Hepatocyte (in vitro differentiated cells): Measurements from ENCODE around the gene P4HA1. TPM values are rescaled to one million over a fixed set of nuclear protein-coding genes. Genes with fewer than 3 reads are reported as not detected.
A peak's percentile ranks its signal among the peaks of the same experiment; 100 is the strongest.
"Not testable (repeated sequence)": the region's sequence is repeated elsewhere in the genome, so short reads cannot be mapped to it uniquely, and the experiment has no call there.

Experiments
- DNase-seq: peaks from one replicate; pipeline ENCODE4 v3.0.0-alpha.2; 2016; ENCODE audit warnings: low spot score
- H2AFZ ChIP-seq: fragments of 200-600 bp; sonication (generic); 2 replicates; pipeline ENCODE4 v1.6.0; 2016; ENCODE audit warnings: antibody characterized with exemption, mild to moderate bottlenecking
- H3K27ac ChIP-seq: fragments of 200-600 bp; sonication (generic); 2 replicates; pipeline ENCODE4 v1.5.1; 2016; ENCODE audit warnings: mild to moderate bottlenecking
- H3K27me3 ChIP-seq: fragments of 200-600 bp; sonication (generic); 2 replicates; pipeline ENCODE4 v1.6.1; 2016
- H3K36me3 ChIP-seq: fragments of 200-600 bp; sonication (generic); replicated peaks from 2 replicates; pipeline ENCODE4 v1.5.1; 2016; ENCODE audit warnings: low read depth; ENCODE audit not compliant: insufficient read depth
- H3K4me1 ChIP-seq: fragments of 200-600 bp; sonication (generic); 2 replicates; pipeline ENCODE4 v1.5.1; 2016; ENCODE audit warnings: mild to moderate bottlenecking, moderate library complexity; ENCODE audit not compliant: insufficient read depth
- H3K4me2 ChIP-seq: fragments of 200-600 bp; sonication (generic); 2 replicates; pipeline ENCODE4 v1.6.0; 2016
- H3K4me3 ChIP-seq: fragments of 200-600 bp; sonication (generic); 2 replicates; pipeline ENCODE4 v1.5.1; 2016; ENCODE audit warnings: mild to moderate bottlenecking
- H3K79me2 ChIP-seq: fragments of 200-600 bp; sonication (generic); 2 replicates; pipeline ENCODE4 v1.6.0; 2017; ENCODE audit warnings: mild to moderate bottlenecking
- H3K9me2 ChIP-seq: fragments of 200-600 bp; sonication (generic); replicated peaks from 2 replicates; pipeline ENCODE4 v1.6.0; 2017; ENCODE audit warnings: mild to moderate bottlenecking; ENCODE audit not compliant: insufficient read depth
- H3K9me3 ChIP-seq: fragments of 200-600 bp; sonication (generic); 2 replicates; pipeline ENCODE4 v1.5.1; 2016; ENCODE audit warnings: low read depth, mild to moderate bottlenecking
- H4K20me1 ChIP-seq: fragments of 200-600 bp; sonication (generic); 2 replicates; pipeline ENCODE4 v1.6.0; 2016; ENCODE audit warnings: mild to moderate bottlenecking; ENCODE audit not compliant: insufficient read depth, poor library complexity, severe bottlenecking
- EZH2 ChIP-seq: fragments of 200-600 bp; sonication (generic); IDR thresholded peaks from 2 replicates; pipeline ENCODE4 v1.6.1; 2016; ENCODE audit warnings: antibody characterized with exemption, mild to moderate bottlenecking, borderline replicate concordance
- EZH2phosphoT487 ChIP-seq: fragments of 200-600 bp; sonication (generic); IDR thresholded peaks from one replicate; pipeline ENCODE4 v1.6.1; 2018; ENCODE audit warnings: antibody characterized with exemption, mild to moderate bottlenecking, low read depth, moderate library complexity; ENCODE audit not compliant: unreplicated experiment, severe bottlenecking
- WGBS: methylation state at CpG from one replicate; pipeline ENCODE4 v1.1.6; 2016; ENCODE audit warnings: low lambda C conversion rate; ENCODE audit errors: missing lambda C conversion rate; 5-methylcytosine and 5-hydroxymethylcytosine counted together
- polyA plus RNA-seq: library from polyadenylated mRNA; unstranded; fragments of >200 nt; fragmentation: Nextera tagmentation; extraction: Ambion mirVana; gene quantifications from 2 replicates; pipeline ENCODE4 v1.2.1, GENCODE V29; 2016
- total RNA-seq: library from RNA; depleted of rRNA; stranded (reverse); fragments of >200 nt; gene quantifications from 2 replicates; pipeline ENCODE4 v1.2.3, GENCODE V29; 2014
- TF ChIP-seq, protein P1 (sequence below): fragments of 200-600 bp; sonication (generic); IDR thresholded peaks from 2 replicates; pipeline ENCODE4 v1.5.1; 2016; ENCODE audit warnings: antibody characterized with exemption, mild to moderate bottlenecking; ENCODE audit not compliant: poor library complexity

P4HA1 gene
- total and polyA plus RNA-seq, 2 experiments from 2014 or later: 140 to 145 TPM

DNA sequence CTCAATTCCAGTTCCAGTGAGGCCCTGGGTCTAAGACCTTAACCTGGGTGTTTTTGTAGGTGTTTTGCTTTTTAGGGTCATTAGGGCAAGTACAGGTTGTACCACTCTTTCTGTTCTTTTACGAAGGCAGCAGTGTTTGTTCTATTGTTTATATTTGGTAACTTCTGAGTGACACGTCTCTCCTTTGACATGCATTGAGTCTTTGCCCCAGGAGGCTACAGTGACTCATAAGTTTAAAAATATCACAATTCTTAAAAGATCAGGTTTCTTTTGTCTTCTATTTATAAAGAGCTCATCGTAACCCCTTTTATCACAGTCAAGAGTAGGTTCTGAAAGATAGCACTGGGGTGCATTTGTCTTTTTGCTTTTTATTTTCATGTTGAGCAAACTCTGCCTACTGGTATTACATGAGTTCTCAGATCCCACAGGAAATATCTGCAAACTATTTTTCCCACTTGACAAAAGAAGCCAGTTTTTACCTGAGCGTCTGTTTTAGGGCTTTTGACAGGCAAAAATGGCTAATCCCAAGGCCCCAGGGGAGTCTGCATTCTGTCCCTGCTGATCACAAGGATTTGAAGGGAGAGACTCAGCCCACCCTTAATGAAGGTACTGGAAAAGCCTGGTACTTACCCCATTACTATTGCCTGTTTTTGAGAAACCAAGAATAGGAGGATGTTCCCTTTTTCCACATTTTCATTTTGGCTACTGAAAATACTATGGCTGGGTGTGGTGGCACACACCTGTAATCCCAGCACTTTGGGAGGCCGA, 21.5 kb upstream of the P4HA1 start:
- TF ChIP-seq, protein P1, sequence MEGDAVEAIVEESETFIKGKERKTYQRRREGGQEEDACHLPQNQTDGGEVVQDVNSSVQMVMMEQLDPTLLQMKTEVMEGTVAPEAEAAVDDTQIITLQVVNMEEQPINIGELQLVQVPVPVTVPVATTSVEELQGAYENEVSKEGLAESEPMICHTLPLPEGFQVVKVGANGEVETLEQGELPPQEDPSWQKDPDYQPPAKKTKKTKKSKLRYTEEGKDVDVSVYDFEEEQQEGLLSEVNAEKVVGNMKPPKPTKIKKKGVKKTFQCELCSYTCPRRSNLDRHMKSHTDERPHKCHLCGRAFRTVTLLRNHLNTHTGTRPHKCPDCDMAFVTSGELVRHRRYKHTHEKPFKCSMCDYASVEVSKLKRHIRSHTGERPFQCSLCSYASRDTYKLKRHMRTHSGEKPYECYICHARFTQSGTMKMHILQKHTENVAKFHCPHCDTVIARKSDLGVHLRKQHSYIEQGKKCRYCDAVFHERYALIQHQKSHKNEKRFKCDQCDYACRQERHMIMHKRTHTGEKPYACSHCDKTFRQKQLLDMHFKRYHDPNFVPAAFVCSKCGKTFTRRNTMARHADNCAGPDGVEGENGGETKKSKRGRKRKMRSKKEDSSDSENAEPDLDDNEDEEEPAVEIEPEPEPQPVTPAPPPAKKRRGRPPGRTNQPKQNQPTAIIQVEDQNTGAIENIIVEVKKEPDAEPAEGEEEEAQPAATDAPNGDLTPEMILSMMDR: no peak
- no peak for TF ChIP-seq EZH2
- no peak for TF ChIP-seq EZH2phosphoT487
- Histone ChIP-seq H3K9me3 (no peaks in the 10 kb centered on the region), H4K20me1 (no peaks in the 10 kb centered on the region), H3K4me1 (no peaks in the 10 kb centered on the region), H3K27ac (peak overlapping the region; percentile 81), H3K79me2 (no peaks in the 10 kb centered on the region), H2AFZ (no peak overlapping the region), H3K36me3 (no peaks in the 10 kb centered on the region), H3K9me2 (no peaks in the 10 kb centered on the region), H3K27me3 (no peaks in the 10 kb centered on the region), H3K4me2 (peak overlapping the region; percentile 29), H3K4me3 (no peak overlapping the region)
- DNase-seq: peak; percentile 25
- WGBS: 45% methylated on average over 5 of the region's 5 CpGs

GRCh38 chr10:73116017-73116416, 19.4 kb upstream of the P4HA1 start:
- DNase-seq: no peak
- Histone ChIP-seq H3K4me2 (no peak overlapping the region), H3K36me3 (no peaks in the 10 kb centered on the region), H3K27me3 (no peaks in the 10 kb centered on the region), H2AFZ (no peak overlapping the region), H3K9me3 (no peaks in the 10 kb centered on the region), H3K9me2 (no peaks in the 10 kb centered on the region), H4K20me1 (no peaks in the 10 kb centered on the region), H3K79me2 (peaks cover 2% of the 10 kb centered on the region), H3K4me1 (no peaks in the 10 kb centered on the region), H3K27ac (no peak overlapping the region), H3K4me3 (no peak overlapping the region)
- TF ChIP-seq, protein P1: no peak
- TF ChIP-seq EZH2phosphoT487 (no peak), EZH2 (no peak)
- 100% methylated on average over 1 of the region's 1 CpG for WGBS

GRCh38 chr10:73113551-73113950, 16.9 kb upstream of the P4HA1 start:
- H2AFZ ChIP-seq: no peak overlapping the region
- no peaks in the 10 kb centered on the region for H3K36me3 ChIP-seq
- H3K9me2 ChIP-seq: no peaks in the 10 kb centered on the region
- H3K4me1 ChIP-seq: no peaks in the 10 kb centered on the region
- H3K27ac ChIP-seq: no peak overlapping the region
- no peaks in the 10 kb centered on the region for H3K9me3 ChIP-seq
- H4K20me1 ChIP-seq: no peaks in the 10 kb centered on the region
- TF ChIP-seq, protein P1: no peak
- no peak for TF ChIP-seq EZH2phosphoT487
- TF ChIP-seq EZH2: no peak
- H3K27me3 ChIP-seq: no peaks in the 10 kb centered on the region
- H3K4me2 ChIP-seq: no peak overlapping the region
- 94% methylated on average over 1 of the region's 1 CpG for WGBS
- no peak for DNase-seq
- H3K4me3 ChIP-seq: no peak overlapping the region
- peaks cover 2% of the 10 kb centered on the region for H3K79me2 ChIP-seq

GRCh38 chr10:73112032-73112431, 15.4 kb upstream of the P4HA1 start:
- H3K79me2 ChIP-seq, H3K36me3 ChIP-seq, H3K9me2 ChIP-seq, DNase-seq, H3K9me3 ChIP-seq, H3K4me3 ChIP-seq, H3K4me1 ChIP-seq, H4K20me1 ChIP-seq, H2AFZ ChIP-seq, H3K27me3 ChIP-seq: not testable (repeated sequence)
- 96% methylated on average over 13 of the region's 13 CpGs for WGBS
- H3K4me2 ChIP-seq: peak overlapping the region; percentile 12
- peak overlapping the region; percentile 91 for H3K27ac ChIP-seq
